Lung (tissue), 12 donors: ENCODE results near the gene FUT7. TPM values are rescaled to one million over a fixed set of nuclear protein-coding genes. Genes with fewer than 3 reads are reported as not detected.

Source experiments
- ATAC-seq: fragments of 200-7000 bp; cut with Tn5 transposase; one replicate; pipeline ENCODE4 v1.9.1; 2020; ENCODE audit warnings: moderate number of reproducible peaks; ENCODE audit not compliant: insufficient read depth, low FRiP score
- DNase-seq, 3 donors: peaks; one replicate each; pipeline ENCODE4 v3.0.0-alpha.2; 2013 to 2017
- H3K27ac ChIP-seq, 2 donors: one replicate each; pipeline ENCODE4 v1.5.1; 2013; ENCODE audit warnings: mild to moderate bottlenecking in 2 of 2, moderate library complexity in 2 of 2, control low read depth in 1 of 2, inconsistent platforms in 1 of 2, low read depth in 1 of 2, low read length in 1 of 2
- H3K27me3 ChIP-seq, 3 donors: one replicate each; pipeline ENCODE4 v1.5.1; 2013; ENCODE audit warnings: low read length in 2 of 3; ENCODE audit not compliant: control insufficient read depth in 3 of 3, insufficient read depth in 3 of 3
- H3K36me3 ChIP-seq, 4 donors: one replicate each; pipeline ENCODE4 v1.5.1; 2013; ENCODE audit warnings: low read length in 4 of 4, mild to moderate bottlenecking in 1 of 4, moderate library complexity in 1 of 4; ENCODE audit not compliant: control insufficient read depth in 4 of 4, insufficient read depth in 4 of 4
- H3K4me1 ChIP-seq, 5 donors: one replicate each; pipeline ENCODE4 v1.5.1; 2013; ENCODE audit warnings: low read length in 5 of 5, mild to moderate bottlenecking in 2 of 5, moderate library complexity in 1 of 5; ENCODE audit not compliant: control insufficient read depth in 5 of 5, insufficient read depth in 5 of 5
- H3K4me3 ChIP-seq: one replicate; pipeline ENCODE4 v1.5.1; 2013; ENCODE audit warnings: mild to moderate bottlenecking, control low read depth, moderate library complexity
- H3K9ac ChIP-seq, 2 donors: one replicate each; pipeline ENCODE4 v1.5.1; 2013; ENCODE audit warnings: low read length in 2 of 2, control low read depth in 1 of 2; ENCODE audit not compliant: insufficient read depth in 1 of 2
- H3K9me3 ChIP-seq, 4 donors: one replicate each; pipeline ENCODE4 v1.5.1; 2013; ENCODE audit warnings: low read length in 3 of 4, mild to moderate bottlenecking in 1 of 4, moderate library complexity in 1 of 4; ENCODE audit not compliant: control insufficient read depth in 4 of 4, insufficient read depth in 3 of 4
- WGBS, 2 donors: extraction: QIAGEN DNeasy Blood & Tissue Kit; methylation state at CpG; one replicate each; pipeline ENCODE4 v1.1.7; 2013; 5-methylcytosine and 5-hydroxymethylcytosine counted together
- polyA plus RNA-seq, 2 donors: library from polyadenylated mRNA; stranded (reverse); fragments of 200-250 nt; gene quantifications; one replicate each; pipeline ENCODE4 v1.2.1, GENCODE V29; 2013
- total RNA-seq, 2 donors: library from RNA; depleted of rRNA in 1 of 2; stranded (reverse); fragments of >200 nt in 1 of 2; gene quantifications; one replicate each; pipeline ENCODE4 v1.2.1, GENCODE V29; 2014 to 2021
- TF ChIP-seq, protein P1 (sequence below): IDR thresholded peaks from 2 replicates; pipeline ENCODE4 v1.5.1; 2012; ENCODE audit warnings: mild to moderate bottlenecking; ENCODE audit errors: control extremely low read depth, extremely low read depth
- donor health status: control.
- donor health status: control.
- donor health status: Bipolar disorder and iron deficiency.
- donor health status: healthy.
- donor health status: DM: yes; HTN: yes; CAD: no.

FUT7 gene
- total and polyA plus RNA-seq, 4 donors = 0.37 to 5.5 (median 0.73) TPM

GRCh38 chr9:137021568-137021978, 10.3 kb downstream of the FUT7 start:
- H3K4me3 ChIP-seq = no peak overlapping the region
- TF ChIP-seq, protein P1, sequence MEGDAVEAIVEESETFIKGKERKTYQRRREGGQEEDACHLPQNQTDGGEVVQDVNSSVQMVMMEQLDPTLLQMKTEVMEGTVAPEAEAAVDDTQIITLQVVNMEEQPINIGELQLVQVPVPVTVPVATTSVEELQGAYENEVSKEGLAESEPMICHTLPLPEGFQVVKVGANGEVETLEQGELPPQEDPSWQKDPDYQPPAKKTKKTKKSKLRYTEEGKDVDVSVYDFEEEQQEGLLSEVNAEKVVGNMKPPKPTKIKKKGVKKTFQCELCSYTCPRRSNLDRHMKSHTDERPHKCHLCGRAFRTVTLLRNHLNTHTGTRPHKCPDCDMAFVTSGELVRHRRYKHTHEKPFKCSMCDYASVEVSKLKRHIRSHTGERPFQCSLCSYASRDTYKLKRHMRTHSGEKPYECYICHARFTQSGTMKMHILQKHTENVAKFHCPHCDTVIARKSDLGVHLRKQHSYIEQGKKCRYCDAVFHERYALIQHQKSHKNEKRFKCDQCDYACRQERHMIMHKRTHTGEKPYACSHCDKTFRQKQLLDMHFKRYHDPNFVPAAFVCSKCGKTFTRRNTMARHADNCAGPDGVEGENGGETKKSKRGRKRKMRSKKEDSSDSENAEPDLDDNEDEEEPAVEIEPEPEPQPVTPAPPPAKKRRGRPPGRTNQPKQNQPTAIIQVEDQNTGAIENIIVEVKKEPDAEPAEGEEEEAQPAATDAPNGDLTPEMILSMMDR = no peak
- no peak overlapping the region for H3K9ac ChIP-seq
- H3K36me3 ChIP-seq = peaks cover 0 to 17% (median 3%) of the 10 kb centered on the region in 4 donors
- 90 to 93% methylated on average over 6 of the region's 6 CpGs for WGBS, 2 donors
- no peak overlapping the region for H3K27ac ChIP-seq
- no peak for ATAC-seq
- H3K4me1 ChIP-seq = peaks cover 0 to 10% (median 0%) of the 10 kb centered on the region in 5 donors
- no peak for DNase-seq
- no peaks in the 10 kb centered on the region for H3K9me3 ChIP-seq
- no peaks in the 10 kb centered on the region for H3K27me3 ChIP-seq

GRCh38 chr9:137020771-137021567, 10.9 kb downstream of the FUT7 start:
- WGBS, 2 donors = 97 to 98% methylated on average over 29 to 32 of the region's 32 CpGs
- TF ChIP-seq, protein P1 = no peak
- H3K27ac ChIP-seq = no peak overlapping the region

DNA sequence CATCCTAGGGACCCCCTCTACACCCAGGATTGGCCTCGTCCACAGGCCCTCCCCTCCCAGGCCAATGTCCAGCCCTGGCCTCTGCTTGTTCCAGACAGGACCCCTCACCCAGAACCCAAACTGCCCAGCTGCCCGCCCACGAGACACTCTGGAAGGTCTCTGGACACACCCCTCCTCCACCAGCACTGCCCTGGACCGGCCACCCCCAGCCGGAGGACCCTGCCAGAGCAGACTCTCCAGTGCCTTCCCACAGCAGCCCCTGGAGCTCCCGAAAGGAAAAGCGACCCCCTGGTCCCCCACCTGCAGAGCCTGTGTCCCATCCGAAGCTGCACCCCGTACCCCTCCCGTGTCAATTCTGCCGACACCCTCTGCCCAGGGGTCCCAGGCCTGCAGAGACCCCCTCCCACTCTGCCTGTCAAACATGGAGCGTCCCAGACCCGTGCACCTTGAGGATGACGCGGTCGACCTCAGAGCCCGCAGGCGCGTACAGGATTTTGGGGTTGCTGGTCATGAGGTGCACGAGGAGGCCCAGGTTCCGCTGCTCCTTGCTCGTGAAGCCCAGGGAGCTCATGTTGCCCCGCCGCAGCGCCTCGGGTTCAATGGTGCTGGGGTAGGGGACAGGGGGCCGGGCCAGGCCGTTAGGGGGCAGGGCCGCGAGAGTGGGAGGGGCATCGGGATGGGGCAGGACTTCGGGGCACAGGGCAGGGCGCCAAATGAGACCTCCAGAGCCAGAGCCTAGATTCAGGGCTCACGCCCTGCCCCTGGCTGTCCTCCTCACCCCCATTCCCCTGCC, 11.8 kb downstream of the FUT7 start:
- ATAC-seq (no peak), DNase-seq (no peak)
- 95% methylated on average over 34 of the region's 34 CpGs for WGBS, 2 donors
- Histone ChIP-seq H3K36me3 (peaks cover 0 to 30% (median 6%) of the 10 kb centered on the region in 4 donors), H3K9me3 (no peaks in the 10 kb centered on the region), H3K27me3 (no peaks in the 10 kb centered on the region), H3K4me1 (peaks cover 0 to 7% (median 0%) of the 10 kb centered on the region in 5 donors), H3K9ac (no peak overlapping the region), H3K27ac (no peak overlapping the region), H3K4me3 (no peak overlapping the region)
- TF ChIP-seq, protein P1 = no peak

More at GRCh38 chr9:137020771-137021567, 10.9 kb downstream of the FUT7 start:
- DNase-seq (no peak), ATAC-seq (no peak)
- Histone ChIP-seq H3K4me1 (peaks cover 0 to 10% (median 0%) of the 10 kb centered on the region in 5 donors), H3K36me3 (peaks cover 0 to 23% (median 3%) of the 10 kb centered on the region in 4 donors), H3K4me3 (no peak overlapping the region), H3K9ac (no peak overlapping the region), H3K9me3 (no peaks in the 10 kb centered on the region), H3K27me3 (no peaks in the 10 kb centered on the region)
